A673 (cell line): ENCODE data around the gene LIX1L.

Source experiments
- EZH2 ChIP-seq: fragments of 200-600 bp; sonication (generic); IDR thresholded peaks from 2 replicates; pipeline ENCODE4 v1.6.1; 2017; ENCODE audit warnings: borderline replicate concordance, low read depth, mild to moderate bottlenecking, mixed read lengths, antibody characterized with exemption, low read length; ENCODE audit not compliant: poor library complexity, severe bottlenecking
- TF ChIP-seq, protein P1 (sequence below): fragments of 300-800, 200-600 bp; sonication (generic); conservative IDR thresholded peaks from 2 replicates; pipeline ENCODE4 v1.5.1; 2017; ENCODE audit warnings: low read depth, mild to moderate bottlenecking, antibody characterized with exemption, low read length, moderate library complexity, mixed read lengths

GRCh38 chr1:145886816-145887215 lies 71.0 kb downstream of the LIX1L start:
- TF ChIP-seq, protein P1, sequence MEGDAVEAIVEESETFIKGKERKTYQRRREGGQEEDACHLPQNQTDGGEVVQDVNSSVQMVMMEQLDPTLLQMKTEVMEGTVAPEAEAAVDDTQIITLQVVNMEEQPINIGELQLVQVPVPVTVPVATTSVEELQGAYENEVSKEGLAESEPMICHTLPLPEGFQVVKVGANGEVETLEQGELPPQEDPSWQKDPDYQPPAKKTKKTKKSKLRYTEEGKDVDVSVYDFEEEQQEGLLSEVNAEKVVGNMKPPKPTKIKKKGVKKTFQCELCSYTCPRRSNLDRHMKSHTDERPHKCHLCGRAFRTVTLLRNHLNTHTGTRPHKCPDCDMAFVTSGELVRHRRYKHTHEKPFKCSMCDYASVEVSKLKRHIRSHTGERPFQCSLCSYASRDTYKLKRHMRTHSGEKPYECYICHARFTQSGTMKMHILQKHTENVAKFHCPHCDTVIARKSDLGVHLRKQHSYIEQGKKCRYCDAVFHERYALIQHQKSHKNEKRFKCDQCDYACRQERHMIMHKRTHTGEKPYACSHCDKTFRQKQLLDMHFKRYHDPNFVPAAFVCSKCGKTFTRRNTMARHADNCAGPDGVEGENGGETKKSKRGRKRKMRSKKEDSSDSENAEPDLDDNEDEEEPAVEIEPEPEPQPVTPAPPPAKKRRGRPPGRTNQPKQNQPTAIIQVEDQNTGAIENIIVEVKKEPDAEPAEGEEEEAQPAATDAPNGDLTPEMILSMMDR: no peak
- TF ChIP-seq EZH2: no peak
